ENCODE data around the gene PDX1. TPM values are rescaled to one million over a fixed set of nuclear protein-coding genes. Genes with fewer than 3 reads are reported as not detected.

The PDX1 gene
- total RNA-seq, 1 experiment from 2014 or later: 1.7 TPM

GRCh38 chr13:27933118-27933517 is 13.3 kb downstream of the PDX1 start:
- H3K79me2 ChIP-seq (ENCODE audit: insufficient read depth, low read length): no peaks in the 10 kb centered on the region
- no peak overlapping the region for H3K4me2 ChIP-seq (ENCODE audit: low read length)
- no peaks in the 10 kb centered on the region for H3K9me2 ChIP-seq (ENCODE audit: insufficient read depth)
- intact Hi-C loops (cut with micrococcal nuclease): no loop called here
- ATAC-seq (no peak), DNase-seq (ENCODE audit: low read depth, low spot score) (no peak)
- H3K4me1 ChIP-seq (ENCODE audit: control insufficient read depth in 1 of 2, insufficient read depth in 2 of 2, low read length in 2 of 2): no peaks in the 10 kb centered on the region
- H3K4me3 ChIP-seq (replicated peaks in 1 of 2; ENCODE audit: low read depth in 1 of 2, low read length in 2 of 2): no peak overlapping the region
- ChIA-PET CTCF (no interaction called here), POLR2A (no interaction called here), RAD21 (ENCODE audit: low non-redundant PET in 1 of 2, low total read pairs in 2 of 2, uncharacterized antibody in 2 of 2, unreplicated experiment in 2 of 2) (no interaction called here)
- TF ChIP-seq MAX (IDR thresholded peaks at IDR 0.05) (no peak), JUND (IDR thresholded peaks at IDR 0.05) (no peak), EZH2 (IDR thresholded peaks at IDR 0.05) (no peak), CBX3 (IDR thresholded peaks at IDR 0.05; ENCODE audit: low read depth) (no peak), RAD21 (IDR thresholded peaks at IDR 0.05; ENCODE audit: low read depth) (no peak)
- no peak overlapping the region for H3K27ac ChIP-seq (ENCODE audit: low read depth, low read length)
- H3K9me3 ChIP-seq (ENCODE audit: control insufficient read depth in 1 of 2, insufficient read depth in 1 of 2, low read depth in 1 of 2, low read length in 2 of 2): no peaks in the 10 kb centered on the region
- H4K20me1 ChIP-seq (ENCODE audit: insufficient read depth): no peaks in the 10 kb centered on the region
- H3K27me3 ChIP-seq (ENCODE audit: insufficient read depth, low read length): no peaks in the 10 kb centered on the region
- H3K36me3 ChIP-seq (ENCODE audit: control insufficient read depth in 1 of 2, insufficient read depth in 2 of 2, low read length in 2 of 2): no peaks in the 10 kb centered on the region
- no peak overlapping the region for H2AFZ ChIP-seq (ENCODE audit: low read depth, low read length, poor library complexity, severe bottlenecking)
- BruUV-seq (replicated peaks): no TSS peak
- no peak overlapping the region for H3K9ac ChIP-seq (ENCODE audit: low read length)

- ChIA-PET RAD21 (ENCODE audit: low non-redundant PET in 1 of 2, low total read pairs in 2 of 2, uncharacterized antibody in 2 of 2, unreplicated experiment in 2 of 2) (no interaction called here), POLR2A (no interaction called here), CTCF (no interaction called here)
- ATAC-seq (no peak), DNase-seq (ENCODE audit: low read depth, low spot score) (no peak)
- Histone ChIP-seq H2AFZ (ENCODE audit: low read depth, low read length, poor library complexity, severe bottlenecking) (no peak overlapping the region), H4K20me1 (ENCODE audit: insufficient read depth) (no peaks in the 10 kb centered on the region), H3K9me2 (ENCODE audit: insufficient read depth) (no peaks in the 10 kb centered on the region), H3K9me3 (ENCODE audit: control insufficient read depth in 1 of 2, insufficient read depth in 1 of 2, low read depth in 1 of 2, low read length in 2 of 2) (no peaks in the 10 kb centered on the region), H3K4me1 (ENCODE audit: control insufficient read depth in 1 of 2, insufficient read depth in 2 of 2, low read length in 2 of 2) (no peaks in the 10 kb centered on the region), H3K79me2 (ENCODE audit: insufficient read depth, low read length) (no peaks in the 10 kb centered on the region), H3K4me2 (ENCODE audit: low read length) (no peak overlapping the region), H3K4me3 (replicated peaks in 1 of 2; ENCODE audit: low read depth in 1 of 2, low read length in 2 of 2) (no peak overlapping the region), H3K27ac (ENCODE audit: low read depth, low read length) (no peak overlapping the region), H3K36me3 (ENCODE audit: control insufficient read depth in 1 of 2, insufficient read depth in 2 of 2, low read length in 2 of 2) (no peaks in the 10 kb centered on the region), H3K9ac (ENCODE audit: low read length) (no peak overlapping the region), H3K27me3 (ENCODE audit: insufficient read depth, low read length) (no peaks in the 10 kb centered on the region)
- TF ChIP-seq ZFX (IDR thresholded peaks at IDR 0.05) (no peak), POLR2AphosphoS5 (IDR thresholded peaks at IDR 0.05; ENCODE audit: low read depth, low read length) (no peak), CBX3 (IDR thresholded peaks at IDR 0.05; ENCODE audit: low read depth) (no peak), REST (IDR thresholded peaks at IDR 0.05; ENCODE audit: low read depth) (no peak), ELF1 (IDR thresholded peaks at IDR 0.05; ENCODE audit: borderline replicate concordance, low read depth) (no peak), EZH2phosphoT487 (IDR thresholded peaks at IDR 0.05; ENCODE audit: borderline replicate concordance) (no peak), SP1 (IDR thresholded peaks at IDR 0.05; ENCODE audit: low read depth) (no peak), EGR1 (IDR thresholded peaks at IDR 0.05; ENCODE audit: low read depth) (no peak), ZBTB33 (IDR thresholded peaks at IDR 0.05; ENCODE audit: extremely low read depth, insufficient replicate concordance, low read length) (no peak)
- intact Hi-C loops (cut with micrococcal nuclease): no loop called here
- no TSS peak for BruUV-seq (replicated peaks)
Measured at GRCh38 chr13:27933580-27934328, 14.0 kb downstream of the PDX1 start.

Measured in HCT116 (cell line).